ENCODE data around the gene UNC5CL. TPM values are rescaled to one million over a fixed set of nuclear protein-coding genes. Genes with fewer than 3 reads are reported as not detected.

The UNC5CL gene
- total and polyA plus RNA-seq, 9 of the 15 experiments (the other 6 are each of a cell fraction or from before 2014, with no cell fraction given) = 0.07 to 1.8 (median 0.62) TPM; not detected in 1

GRCh38 chr6:41071923-41072835 is 33.2 kb upstream of the UNC5CL start, which contains the start of gene OARD1 (continued):
- TF ChIP-seq ZNF197 (CRISPR knock-in tag; IDR thresholded peaks at IDR 0.05; ENCODE audit: low read depth) (0 out of 2 replicates have a peak, but pooled peaks have one; percentile 19), SMARCC2 (IDR thresholded peaks at IDR 0.05; ENCODE audit: low read depth) (no peak), ZNF277 (CRISPR knock-in tag; IDR thresholded peaks at IDR 0.05; ENCODE audit: borderline replicate concordance) (no peak), TOE1 (IDR thresholded peaks at IDR 0.05; ENCODE audit: borderline replicate concordance) (peak; percentile 32), TOE1 (CRISPR knock-in tag; IDR thresholded peaks at IDR 0.05; ENCODE audit: borderline replicate concordance, low read depth) (0 out of 2 replicates have a peak, but pooled peaks have one; percentile 33), ZNF3 (CRISPR knock-in tag; IDR thresholded peaks at IDR 0.05) (no peak), ZNF282 (CRISPR knock-in tag; IDR thresholded peaks at IDR 0.05) (no peak), MED1 (CRISPR knock-in tag; IDR thresholded peaks at IDR 0.05; ENCODE audit: borderline replicate concordance) (no peak), BRCA1 (IDR thresholded peaks at IDR 0.05) (no peak), BRCA1 (CRISPR knock-in tag; IDR thresholded peaks at IDR 0.05) (no peak), CHD7 (IDR thresholded peaks at IDR 0.05; ENCODE audit: low read depth, low read length) (no peak)

All from K562 (cell line).